ENCODE results near the gene RSRC1.

- TF ChIP-seq EZH2phosphoT487 (IDR thresholded peaks at IDR 0.05; ENCODE audit: borderline replicate concordance, low read depth, low read length) = no peak
- no peak for TF ChIP-seq CTCF (conservative IDR thresholded peaks at IDR 0.05; ENCODE audit: low read length)
Observed at GRCh38 chr3:158247288-158247687, 137.4 kb downstream of the RSRC1 start.
